K562 (cell line): ENCODE measurements around the gene RNF145. TPM values are rescaled to one million over a fixed set of nuclear protein-coding genes. Genes with fewer than 3 reads are reported as not detected.

ENCODE experiments used
- ATAC-seq: fragments of 200-7000 bp; cut with Tn5 transposase; 3 replicates; pipeline ENCODE4 v1.9.1; 2020; ENCODE audit warnings: moderate library complexity
- BruUV-seq: library from RNA; stranded (reverse); fragments of 400-500 nt; replicated peaks from 2 replicates; lab custom pipeline; 2021; lab: Mats Ljungman, UMichigan
- CTCF ChIA-PET: fragments of 300-600 bp; formaldehyde crosslinking; extraction: SDS; loops from one replicate; lab custom pipeline; 2021; ENCODE audit warnings: low intra/inter-chr PET ratio; lab: Yijun Ruan, JAX
- POLR2A ChIA-PET: fragments of 300-600, 350-650 bp; sonication (Branson Sonifier 250); formaldehyde crosslinking; extraction: SDS; loops from one replicate; lab custom pipeline; 2021; ENCODE audit warnings: antibody characterized with exemption, inconsistent platforms; lab: Yijun Ruan, JAX
- DNase-seq, 4 experiments: peaks; one replicate each; pipeline versions ENCODE4 v3.0.0 to v3.0.0-alpha.2; 2011 to 2018; ENCODE audit warnings: low spot score in 3 of 4, mixed read lengths in 3 of 4; ENCODE audit errors: extremely low read depth in 1 of 4
- FAIRE-seq: peaks from 2 replicates; lab custom pipeline; 2011; peaks lifted over from hg19 to GRCh38; lab: Jason Lieb, UNC
- H2AFZ ChIP-seq: 2 replicates; pipeline ENCODE4 v1.6.0; 2011; ENCODE audit warnings: low read depth, low read length, control low read depth, inconsistent platforms
- H3K27ac ChIP-seq: fragments of 200-600 bp; 3 replicates; pipeline ENCODE4 v1.8.0; 2011; ENCODE audit warnings: low read depth, mild to moderate bottlenecking, control low read depth, inconsistent platforms, low read length, moderate library complexity, mixed read lengths; ENCODE audit errors: extremely low read depth
- H3K27me3 ChIP-seq, 2 experiments: fragments of 300-600 bp in 1 of 2; 2 replicates in 1 of 2; 3 replicates in 1 of 2; pipeline versions ENCODE4 v1.6.0 to v1.8.0; 2011; ENCODE audit warnings: inconsistent platforms in 2 of 2, low read length in 2 of 2, mild to moderate bottlenecking in 1 of 2, mixed read lengths in 1 of 2, moderate library complexity in 1 of 2; ENCODE audit not compliant: control insufficient read depth in 2 of 2, insufficient read depth in 2 of 2
- H3K36me3 ChIP-seq: fragments of 300-600 bp; 3 replicates; pipeline ENCODE4 v1.8.0; 2011; ENCODE audit warnings: mild to moderate bottlenecking, low read length, inconsistent platforms; ENCODE audit not compliant: control insufficient read depth, insufficient read depth
- H3K4me1 ChIP-seq, 2 experiments: fragments of 200-600 bp in 1 of 2; replicated peaks in 1 of 2; 2 replicates in 1 of 2; 3 replicates in 1 of 2; pipeline versions ENCODE4 v1.5.1 to v1.8.0; 2011; ENCODE audit warnings: inconsistent platforms in 2 of 2, low read length in 2 of 2, mild to moderate bottlenecking in 1 of 2, mixed read lengths in 1 of 2, moderate library complexity in 1 of 2; ENCODE audit not compliant: control insufficient read depth in 2 of 2, insufficient read depth in 2 of 2
- H3K4me2 ChIP-seq: 2 replicates; pipeline ENCODE4 v1.6.1; 2011; ENCODE audit warnings: low read length, control low read depth, inconsistent platforms, mixed read lengths; ENCODE audit not compliant: insufficient read depth
- H3K4me3 ChIP-seq: fragments of 200-600 bp; sonication (generic), shearing (Covaris generic); 2 replicates; pipeline ENCODE4 v1.5.1; 2016; ENCODE audit warnings: control low read depth, inconsistent platforms
- H3K79me2 ChIP-seq: fragments of 200-600 bp; 3 replicates; pipeline ENCODE4 v1.8.0; 2011; ENCODE audit warnings: low read length, inconsistent platforms; ENCODE audit not compliant: control insufficient read depth, insufficient read depth
- H3K9ac ChIP-seq, 2 experiments: 2 replicates each; pipeline versions ENCODE4 v1.6.0 to v1.6.1; 2011; ENCODE audit warnings: low read depth in 2 of 2, low read length in 2 of 2, control low read depth in 1 of 2, inconsistent platforms in 1 of 2, mild to moderate bottlenecking in 1 of 2, mixed read lengths in 1 of 2; ENCODE audit not compliant: insufficient read depth in 1 of 2
- H3K9me1 ChIP-seq: one replicate; pipeline ENCODE4 v1.6.0; 2011; ENCODE audit warnings: inconsistent platforms, mild to moderate bottlenecking, low read length, moderate library complexity; ENCODE audit not compliant: control insufficient read depth, insufficient read depth
- H3K9me3 ChIP-seq: replicated peaks from 2 replicates; pipeline ENCODE4 v1.5.1; 2011; ENCODE audit warnings: low read depth, low read length, inconsistent platforms; ENCODE audit not compliant: control insufficient read depth, insufficient read depth
- H4K20me1 ChIP-seq: replicated peaks from 2 replicates; pipeline ENCODE4 v1.6.1; 2011; ENCODE audit warnings: low read length, inconsistent platforms, mixed read lengths; ENCODE audit not compliant: control insufficient read depth, insufficient read depth
- ATF7 ChIP-seq: fragments of 450-650 bp; IDR thresholded peaks from 2 replicates; pipeline ENCODE4 v1.7.1; 2014; ENCODE audit warnings: mild to moderate bottlenecking, moderate library complexity
- C11orf30 ChIP-seq: fragments of 450-650 bp; IDR thresholded peaks from 2 replicates; pipeline ENCODE4 v1.6.1; 2016; ENCODE audit warnings: low read depth, mild to moderate bottlenecking
- CEBPG ChIP-seq, 3 experiments: fragments of 200-800 bp in 1 of 3; sonication (Bioruptor generic) in 1 of 3; sonication (generic) in 1 of 3; formaldehyde crosslinking in 1 of 3; IDR thresholded peaks in 2 of 3; conservative IDR thresholded peaks in 1 of 3; 2 replicates each; pipeline versions ENCODE4 v1.6.1 to v1.8.0; 2016 to 2022; ENCODE audit warnings: missing compliant biosample characterization in 2 of 3, missing genetic modification characterization in 2 of 3, mild to moderate bottlenecking in 1 of 3, missing genetic modification reagents in 1 of 3
- EP300 ChIP-seq: IDR thresholded peaks from 2 replicates; pipeline ENCODE4 v1.6.1; 2012; ENCODE audit warnings: low read length, improper control_type of control experiment
- ETV1 ChIP-seq: fragments of 450-650 bp; conservative IDR thresholded peaks from 2 replicates; pipeline ENCODE4 v1.6.1; 2016; ENCODE audit warnings: missing genetic modification characterization, control low read depth, low read depth, missing compliant biosample characterization
- HNRNPK ChIP-seq: fragments of 200-400 bp; formaldehyde crosslinking; IDR thresholded peaks from one replicate; pipeline ENCODE4 v1.6.1; 2018; ENCODE audit warnings: mild to moderate bottlenecking, low read depth, low read length; ENCODE audit not compliant: poor library complexity, severe bottlenecking
- KAT7 ChIP-seq: sonication (generic); formaldehyde crosslinking; IDR thresholded peaks from 2 replicates; pipeline ENCODE4 v1.8.0; 2022; ENCODE audit warnings: missing genetic modification reagents, mild to moderate bottlenecking, borderline replicate concordance
- KAT8 ChIP-seq: fragments of 450-650 bp; IDR thresholded peaks from 2 replicates; pipeline ENCODE4 v1.6.1; 2016; ENCODE audit warnings: low read depth, mild to moderate bottlenecking
- KLF6 ChIP-seq: fragments of 250-450 bp; sonication (Bioruptor Pico); IDR thresholded peaks from 2 replicates; pipeline ENCODE4 v1.4.0; 2020; ENCODE audit warnings: mild to moderate bottlenecking, moderate library complexity, borderline replicate concordance
- NR2C2 ChIP-seq, 2 experiments: fragments of 200-800 bp in 1 of 2; sonication (Bioruptor generic) in 1 of 2; sonication (generic) in 1 of 2; formaldehyde crosslinking in 1 of 2; IDR thresholded peaks; 2 replicates each; pipeline versions ENCODE4 v1.6.1 to v1.8.0; 2016 to 2022; ENCODE audit warnings: mild to moderate bottlenecking in 1 of 2, missing compliant biosample characterization in 1 of 2, missing genetic modification characterization in 1 of 2, missing genetic modification reagents in 1 of 2
- TRIM24 ChIP-seq, 2 experiments: fragments of 450-650 bp; IDR thresholded peaks; 2 replicates each; pipeline ENCODE4 v1.6.1; 2016
- ZBTB12 ChIP-seq: fragments of 250-450 bp; sonication (Bioruptor Pico); IDR thresholded peaks from 2 replicates; pipeline ENCODE4 v1.4.0; 2020
- WGBS: fragments of 100-300 bp; shearing (Covaris generic); methylation state at CpG from one replicate; pipeline ENCODE4 v1.1.6; 2016; ENCODE audit warnings: low coverage, mixed read lengths; ENCODE audit not compliant: insufficient coverage; ENCODE audit errors: missing lambda C conversion rate; 5-methylcytosine and 5-hydroxymethylcytosine counted together
- in situ Hi-C: fragments of 300-500 bp; cut with MboI; formaldehyde crosslinking; loops from 4 replicates; pipeline ENCODE4 v1.15.0; 2018; ENCODE audit warnings: inconsistent platforms, mixed read lengths
- intact Hi-C: fragments of 100-400 bp; cut with micrococcal nuclease; formaldehyde crosslinking; loops from 2 replicates; pipeline ENCODE4 v1.14.2; 2022
- polyA plus RNA-seq, 8 experiments: library from polyadenylated mRNA; depleted of rRNA in 4 of 8; stranded (reverse) in 5 of 8; unstranded in 3 of 8; fragments of >200 nt; fragmentation: Nextera tagmentation in 2 of 8; fragmentation: Illumina TruSeq in 1 of 8; extraction: Ambion mirVana in 2 of 8; extraction: Trizol in 1 of 8; gene quantifications; 2 replicates each; pipeline versions ENCODE4 v1.2.1 to v1.2.3, GENCODE V29; 2011 to 2014; ENCODE audit warnings: inconsistent platforms in 1 of 8, missing spikeins in 1 of 8
- total RNA-seq, 7 experiments: library from RNA; depleted of rRNA in 6 of 7; stranded (reverse); fragments of >200 nt in 6 of 7; fragmentation: Illumina TruSeq in 2 of 7; extraction: Trizol in 2 of 7; gene quantifications; 2 replicates each; pipeline versions ENCODE4 v1.2.1 to v1.2.3, GENCODE V29; 2011 to 2021; ENCODE audit warnings: low replicate concordance in 1 of 7
- TF ChIP-seq, protein P1 (sequence below), 3 experiments: IDR thresholded peaks in 2 of 3; conservative IDR thresholded peaks in 1 of 3; 2 replicates each; pipeline ENCODE4 v1.5.1; 2011 to 2012; ENCODE audit warnings: low read length in 3 of 3, mild to moderate bottlenecking in 3 of 3, control low read depth in 2 of 3, improper control_type of control experiment in 1 of 3, inconsistent platforms in 1 of 3, low read depth in 1 of 3, mixed read lengths in 1 of 3, moderate library complexity in 1 of 3; ENCODE audit not compliant: insufficient read depth in 2 of 3
- TF ChIP-seq, protein P2 (sequence below): fragments of 450-650 bp; IDR thresholded peaks from 2 replicates; pipeline ENCODE4 v1.6.1; 2016; ENCODE audit warnings: missing biosample characterization, missing genetic modification characterization
- TF ChIP-seq, protein P3 (sequence below): fragments of 450-650 bp; IDR thresholded peaks from 2 replicates; pipeline ENCODE4 v1.6.1; 2016

RNF145 gene
- total and polyA plus RNA-seq, 9 of the 15 experiments (the other 6 are each of a cell fraction or from before 2014, with no cell fraction given), result 13.6 to 40.7 (median 25.4) TPM

DNA sequence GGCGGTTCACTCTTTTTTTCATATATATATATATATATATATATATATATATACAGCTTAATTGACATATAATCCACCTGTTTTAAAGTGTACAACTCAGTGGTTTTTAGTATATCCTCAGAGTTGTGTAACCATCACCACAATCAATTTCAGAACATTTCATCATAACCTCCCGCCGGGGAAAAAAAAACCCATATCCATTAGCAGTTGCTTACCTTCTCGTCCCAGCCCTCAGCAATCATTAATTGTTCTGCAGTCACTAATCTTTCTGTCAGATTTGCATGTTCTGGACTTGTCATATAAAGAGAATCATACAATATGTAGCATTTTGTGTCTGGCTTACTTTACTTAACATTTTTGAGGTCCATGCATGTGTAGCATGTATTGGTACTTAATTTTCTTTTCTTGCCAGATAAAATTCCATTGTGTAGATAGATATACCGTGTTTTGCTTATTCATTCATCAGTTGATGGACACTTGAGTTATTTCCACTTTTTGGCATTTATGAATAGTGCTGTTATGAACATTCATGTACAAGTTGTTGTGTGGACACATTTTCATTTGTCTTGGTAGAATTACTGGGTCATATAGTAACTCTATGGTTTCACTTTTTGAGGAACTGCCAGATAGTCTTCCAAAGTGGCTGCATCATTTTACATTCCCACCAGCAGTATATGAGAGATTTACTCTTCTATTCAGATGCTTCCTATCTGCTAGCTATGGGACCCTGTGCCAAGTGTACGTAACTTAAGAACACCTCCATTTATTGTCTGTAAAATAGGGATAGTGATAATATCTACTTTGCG, 3.5 kb upstream of the RNF145 start:
- intact Hi-C loops (no loop called here), in situ Hi-C loops (no loop called here)
- H3K36me3 ChIP-seq, result no peaks in the 10 kb centered on the region
- peaks cover 8 to 39% of the 10 kb centered on the region in 2 experiments for H3K4me1 ChIP-seq
- no peak overlapping the region for H3K9ac ChIP-seq
- peak overlapping the region; percentile 12; the same call in 1 of the 2 replicates for H3K4me2 ChIP-seq
- no TSS peak for BruUV-seq
- H3K4me3 ChIP-seq, result no peak overlapping the region
- ATAC-seq (no peak), FAIRE-seq (no peak), DNase-seq (no peak)
- no peak overlapping the region for H3K27ac ChIP-seq
- H3K9me1 ChIP-seq, result no peaks in the 10 kb centered on the region
- H3K9me3 ChIP-seq, result no peaks in the 10 kb centered on the region
- WGBS, result 36% methylated on average over 7 of the region's 7 CpGs
- ChIA-PET POLR2A (no interaction called here), CTCF (no interaction called here)
- H2AFZ ChIP-seq, result no peak overlapping the region
- H3K79me2 ChIP-seq, result peaks cover 29% of the 10 kb centered on the region
- H3K27me3 ChIP-seq, result no peaks in the 10 kb centered on the region
- no peaks in the 10 kb centered on the region for H4K20me1 ChIP-seq
- peak; percentile 38 for TF ChIP-seq ETV1 (tag)
- TF ChIP-seq C11orf30, result peak; percentile 35; the same call in 1 of the 2 replicates
- no peak for TF ChIP-seq NR2C2 (CRISPR knock-in tag; IDR thresholded peaks at IDR 0.05)
- no peak for TF ChIP-seq NR2C2 (tag; IDR thresholded peaks at IDR 0.05)
- peak; percentile 62; the same call in 1 of the 2 replicates for TF ChIP-seq CEBPG (CRISPR knock-in tag; IDR thresholded peaks at IDR 0.05)
- TF ChIP-seq CEBPG (tag; conservative IDR thresholded peaks at IDR 0.05 in 1 of 2, IDR thresholded peaks at IDR 0.05 in 1 of 2), result peak; percentile 56 to 93
- peak; percentile 49; the same call in 1 of the 2 replicates for TF ChIP-seq ATF7
- no peak for TF ChIP-seq KLF6 (CRISPR knock-in tag)
- TF ChIP-seq EP300, result peak; percentile 69
- TF ChIP-seq KAT8, result no peak
- no peak for TF ChIP-seq ZBTB12
- TF ChIP-seq, protein P1, sequence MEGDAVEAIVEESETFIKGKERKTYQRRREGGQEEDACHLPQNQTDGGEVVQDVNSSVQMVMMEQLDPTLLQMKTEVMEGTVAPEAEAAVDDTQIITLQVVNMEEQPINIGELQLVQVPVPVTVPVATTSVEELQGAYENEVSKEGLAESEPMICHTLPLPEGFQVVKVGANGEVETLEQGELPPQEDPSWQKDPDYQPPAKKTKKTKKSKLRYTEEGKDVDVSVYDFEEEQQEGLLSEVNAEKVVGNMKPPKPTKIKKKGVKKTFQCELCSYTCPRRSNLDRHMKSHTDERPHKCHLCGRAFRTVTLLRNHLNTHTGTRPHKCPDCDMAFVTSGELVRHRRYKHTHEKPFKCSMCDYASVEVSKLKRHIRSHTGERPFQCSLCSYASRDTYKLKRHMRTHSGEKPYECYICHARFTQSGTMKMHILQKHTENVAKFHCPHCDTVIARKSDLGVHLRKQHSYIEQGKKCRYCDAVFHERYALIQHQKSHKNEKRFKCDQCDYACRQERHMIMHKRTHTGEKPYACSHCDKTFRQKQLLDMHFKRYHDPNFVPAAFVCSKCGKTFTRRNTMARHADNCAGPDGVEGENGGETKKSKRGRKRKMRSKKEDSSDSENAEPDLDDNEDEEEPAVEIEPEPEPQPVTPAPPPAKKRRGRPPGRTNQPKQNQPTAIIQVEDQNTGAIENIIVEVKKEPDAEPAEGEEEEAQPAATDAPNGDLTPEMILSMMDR (IDR thresholded peaks at IDR 0.05 in 2 of 3, conservative IDR thresholded peaks at IDR 0.05 in 1 of 3; ENCODE audit: insufficient read depth in 2 of 3, low read depth in 1 of 3, low read length in 3 of 3), result no peak
- TF ChIP-seq HNRNPK, result no peak
- TF ChIP-seq TRIM24 (IDR thresholded peaks at IDR 0.05), result peak; percentile 84 to 86; a peak in 3 of 4 replicates
- TF ChIP-seq, protein P2, sequence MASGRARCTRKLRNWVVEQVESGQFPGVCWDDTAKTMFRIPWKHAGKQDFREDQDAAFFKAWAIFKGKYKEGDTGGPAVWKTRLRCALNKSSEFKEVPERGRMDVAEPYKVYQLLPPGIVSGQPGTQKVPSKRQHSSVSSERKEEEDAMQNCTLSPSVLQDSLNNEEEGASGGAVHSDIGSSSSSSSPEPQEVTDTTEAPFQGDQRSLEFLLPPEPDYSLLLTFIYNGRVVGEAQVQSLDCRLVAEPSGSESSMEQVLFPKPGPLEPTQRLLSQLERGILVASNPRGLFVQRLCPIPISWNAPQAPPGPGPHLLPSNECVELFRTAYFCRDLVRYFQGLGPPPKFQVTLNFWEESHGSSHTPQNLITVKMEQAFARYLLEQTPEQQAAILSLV, result 0 out of 2 replicates have a peak, but pooled peaks have one; percentile 8
- TF ChIP-seq, protein P3, sequence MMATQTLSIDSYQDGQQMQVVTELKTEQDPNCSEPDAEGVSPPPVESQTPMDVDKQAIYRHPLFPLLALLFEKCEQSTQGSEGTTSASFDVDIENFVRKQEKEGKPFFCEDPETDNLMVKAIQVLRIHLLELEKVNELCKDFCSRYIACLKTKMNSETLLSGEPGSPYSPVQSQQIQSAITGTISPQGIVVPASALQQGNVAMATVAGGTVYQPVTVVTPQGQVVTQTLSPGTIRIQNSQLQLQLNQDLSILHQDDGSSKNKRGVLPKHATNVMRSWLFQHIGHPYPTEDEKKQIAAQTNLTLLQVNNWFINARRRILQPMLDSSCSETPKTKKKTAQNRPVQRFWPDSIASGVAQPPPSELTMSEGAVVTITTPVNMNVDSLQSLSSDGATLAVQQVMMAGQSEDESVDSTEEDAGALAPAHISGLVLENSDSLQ, result peak; percentile 72
- TF ChIP-seq KAT7, result no peak
